Spinal cord (tissue), 10 donors: Measurements from ENCODE around the gene SPATS2L. TPM values are rescaled to one million over a fixed set of nuclear protein-coding genes. Genes with fewer than 3 reads are reported as not detected.

Experiments
- DNase-seq, 6 donors: peaks; one replicate each; pipeline versions ENCODE4 v3.0.0 to v3.0.0-alpha.2; 2013 to 2015; ENCODE audit warnings: low spot score in 6 of 6, low read depth in 4 of 6
- H3K27ac ChIP-seq: one replicate; pipeline ENCODE4 v1.5.1; 2013; ENCODE audit warnings: low read depth, low read length, control low read depth
- H3K27me3 ChIP-seq: one replicate; pipeline ENCODE4 v1.6.1; 2013; ENCODE audit warnings: low read length; ENCODE audit not compliant: control insufficient read depth, insufficient read depth
- H3K36me3 ChIP-seq: one replicate; pipeline ENCODE4 v1.6.1; 2013; ENCODE audit warnings: low read length; ENCODE audit not compliant: control insufficient read depth, insufficient read depth
- H3K4me1 ChIP-seq: one replicate; pipeline ENCODE4 v1.6.1; 2013; ENCODE audit warnings: low read length; ENCODE audit not compliant: control insufficient read depth, insufficient read depth
- H3K4me3 ChIP-seq: one replicate; pipeline ENCODE4 v1.5.1; 2013; ENCODE audit warnings: low read depth, low read length, control low read depth
- H3K9me3 ChIP-seq: one replicate; pipeline ENCODE4 v1.6.1; 2013; ENCODE audit warnings: low read length; ENCODE audit not compliant: control insufficient read depth, insufficient read depth
- WGBS: methylation state at CpG from one replicate; pipeline ENCODE4 v1.1.5; 2013; ENCODE audit warnings: missing lambda C conversion rate; ENCODE audit not compliant: insufficient coverage; 5-methylcytosine and 5-hydroxymethylcytosine counted together
- polyA plus RNA-seq, 2 donors: library from polyadenylated mRNA; unstranded; fragments of 120-200 nt; gene quantifications; one replicate each; pipeline ENCODE4 v1.2.1, GENCODE V29; 2013; ENCODE audit not compliant: insufficient read length in 2 of 2
- total RNA-seq, 2 donors: library from RNA; depleted of rRNA in 1 of 2; stranded (reverse); fragments of 120-200 nt in 1 of 2; fragments of >200 nt in 1 of 2; gene quantifications; one replicate each; pipeline versions ENCODE4 v1.2.3 to v1.2.4, GENCODE V29; 2013 to 2014
- donor health status: healthy.

Gene SPATS2L
- total and polyA plus RNA-seq, 4 donors, result 75.3 to 144 (median 108) TPM

DNA sequence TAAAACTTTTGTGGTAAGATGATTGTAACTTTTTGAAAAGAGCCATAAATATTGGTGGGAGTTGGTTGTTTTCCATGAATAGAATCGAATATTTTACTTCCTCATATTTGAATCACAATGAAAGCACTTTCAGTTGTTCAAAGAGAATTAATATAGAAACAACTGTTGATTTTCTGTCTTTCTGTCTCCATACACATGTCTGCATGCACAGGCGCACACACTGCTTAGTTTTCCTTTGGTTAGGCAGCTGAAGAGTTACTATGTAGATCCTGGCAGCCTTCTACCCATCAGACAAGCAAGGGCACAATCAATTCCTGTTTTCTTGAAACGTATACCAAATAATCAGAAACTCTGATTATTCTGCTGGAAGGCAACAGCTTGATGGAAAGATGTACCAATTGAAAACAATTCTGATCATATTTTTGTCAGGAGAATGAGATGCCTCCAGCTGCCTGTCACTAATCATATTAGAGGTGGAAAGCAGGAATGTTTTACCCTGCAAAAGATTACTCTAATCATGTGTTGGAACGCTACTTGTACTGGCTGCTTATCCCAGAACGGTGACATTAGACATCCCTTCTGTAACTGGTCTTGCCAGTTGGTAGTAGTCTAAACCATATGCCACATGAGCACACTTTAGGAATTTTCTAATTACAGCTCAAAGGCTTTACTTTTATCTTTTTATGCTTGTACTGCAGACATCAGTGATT is 24.0 kb downstream of the SPATS2L start:
- WGBS, result 100% methylated on average over 2 of the region's 5 CpGs
- Histone ChIP-seq H3K4me3 (no peak overlapping the region), H3K9me3 (no peaks in the 10 kb centered on the region), H3K27ac (no peak overlapping the region), H3K36me3 (peaks cover 2% of the 10 kb centered on the region), H3K4me1 (peaks cover 4% of the 10 kb centered on the region), H3K27me3 (no peaks in the 10 kb centered on the region)
- peak in 1 of 6 donors; percentile 49 for DNase-seq

DNA sequence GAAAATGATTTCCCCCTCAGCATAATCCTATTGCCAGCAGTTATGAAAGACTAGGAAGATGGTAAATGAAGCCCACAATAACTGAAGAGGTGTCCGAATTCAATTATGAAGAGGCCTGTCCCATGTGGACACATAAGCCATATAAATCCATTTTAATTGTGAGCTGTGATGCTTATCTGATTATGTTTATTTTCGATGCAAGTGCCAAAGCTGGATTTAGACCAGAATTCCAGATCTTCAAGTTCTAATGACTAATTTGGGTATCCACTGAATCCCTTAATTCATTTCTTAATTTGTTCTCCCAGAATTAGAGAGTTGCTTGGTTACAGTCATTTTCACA is 24.5 kb downstream of the SPATS2L start:
- Histone ChIP-seq H3K9me3 (no peaks in the 10 kb centered on the region), H3K27ac (no peak overlapping the region), H3K27me3 (no peaks in the 10 kb centered on the region), H3K36me3 (peaks cover 2% of the 10 kb centered on the region), H3K4me1 (peaks cover 4% of the 10 kb centered on the region), H3K4me3 (no peak overlapping the region)
- DNase-seq, result peak in 2 of 6 donors; percentile 28 to 94
- WGBS, result no CpG with 5 or more reads among the region's 2 CpGs

DNA sequence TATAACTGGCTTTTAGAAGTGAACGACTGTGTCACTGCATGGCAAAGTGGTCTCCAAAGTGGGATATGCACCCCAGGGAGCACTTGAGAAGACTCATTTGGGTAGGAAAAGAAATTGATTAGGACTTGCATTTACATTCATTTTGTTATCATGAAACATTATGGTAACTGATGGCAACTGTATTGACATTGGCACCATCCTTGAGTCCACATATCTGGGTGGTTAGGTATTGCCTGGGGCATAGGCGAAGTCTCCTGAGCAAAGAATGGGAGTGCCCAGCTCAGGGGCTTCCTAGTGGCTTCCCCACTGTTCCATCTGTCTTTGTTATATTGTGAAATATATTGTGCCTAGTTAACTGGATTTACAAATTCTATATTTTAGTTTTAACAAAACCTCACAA is 29.2 kb downstream of the SPATS2L start:
- no peak overlapping the region for H3K4me3 ChIP-seq
- H3K27me3 ChIP-seq, result no peaks in the 10 kb centered on the region
- no peaks in the 10 kb centered on the region for H3K36me3 ChIP-seq
- H3K4me1 ChIP-seq, result peaks cover 6% of the 10 kb centered on the region
- no peak overlapping the region for H3K27ac ChIP-seq
- DNase-seq, result no peak
- WGBS, result no CpG with 5 or more reads among the region's 2 CpGs
- no peaks in the 10 kb centered on the region for H3K9me3 ChIP-seq

DNA sequence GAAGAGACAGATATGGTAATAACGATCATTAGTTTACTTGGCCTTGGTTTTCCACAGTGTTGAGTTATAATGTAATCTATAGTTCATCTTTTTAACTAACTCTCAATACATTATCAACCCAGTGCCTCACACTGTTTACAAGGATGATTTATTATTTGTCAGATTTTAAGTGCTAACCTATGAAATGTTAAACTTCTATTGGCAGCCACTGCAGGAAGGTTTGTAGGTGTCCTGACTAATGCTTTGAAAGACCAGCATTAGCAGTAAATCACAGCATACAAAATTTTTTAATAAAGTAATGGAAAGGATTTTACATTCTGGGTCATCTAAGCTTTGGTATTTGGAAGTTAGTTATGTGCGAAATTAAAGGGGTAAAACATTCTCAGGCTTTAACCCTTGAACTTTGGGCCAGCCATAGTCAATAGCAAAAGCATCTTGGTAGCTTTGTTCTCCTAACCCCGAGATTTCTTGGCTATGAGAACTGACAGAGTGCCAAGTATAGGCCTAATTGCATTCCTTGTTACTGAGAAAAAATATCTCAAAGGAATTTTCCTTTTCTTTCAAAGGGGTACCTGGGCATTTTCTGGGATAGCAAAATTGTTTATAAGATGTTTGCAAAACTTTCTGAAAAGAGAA is 30.6 kb downstream of the SPATS2L start:
- Histone ChIP-seq H3K36me3 (no peaks in the 10 kb centered on the region), H3K4me1 (peaks cover 6% of the 10 kb centered on the region), H3K27ac (no peak overlapping the region), H3K27me3 (no peaks in the 10 kb centered on the region), H3K4me3 (no peak overlapping the region), H3K9me3 (no peaks in the 10 kb centered on the region)
- 40% methylated on average over 2 of the region's 3 CpGs for WGBS
- DNase-seq, result peak in 1 of 6 donors; percentile 46

DNA sequence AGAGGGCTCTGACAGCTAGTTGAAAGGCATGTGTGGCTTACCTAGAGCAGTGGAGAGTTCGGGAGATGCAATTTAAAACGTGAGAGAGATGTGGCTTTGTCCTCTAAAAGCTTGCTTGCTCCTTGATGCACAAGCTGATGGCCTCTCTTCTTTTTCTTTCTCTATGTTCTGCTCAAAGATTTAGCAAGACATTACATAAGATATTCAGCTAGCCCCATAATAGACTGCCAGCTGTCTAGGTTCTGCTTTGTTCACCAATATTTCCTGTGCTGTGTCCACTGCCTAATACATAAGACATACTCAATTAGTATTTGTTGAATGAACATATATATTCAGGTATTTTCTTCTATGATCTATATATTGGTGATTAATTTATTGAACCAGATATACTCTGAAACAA is 31.1 kb downstream of the SPATS2L start:
- H3K4me1 ChIP-seq, result peaks cover 6% of the 10 kb centered on the region
- 33% methylated on average over 1 of the region's 2 CpGs for WGBS

DNA sequence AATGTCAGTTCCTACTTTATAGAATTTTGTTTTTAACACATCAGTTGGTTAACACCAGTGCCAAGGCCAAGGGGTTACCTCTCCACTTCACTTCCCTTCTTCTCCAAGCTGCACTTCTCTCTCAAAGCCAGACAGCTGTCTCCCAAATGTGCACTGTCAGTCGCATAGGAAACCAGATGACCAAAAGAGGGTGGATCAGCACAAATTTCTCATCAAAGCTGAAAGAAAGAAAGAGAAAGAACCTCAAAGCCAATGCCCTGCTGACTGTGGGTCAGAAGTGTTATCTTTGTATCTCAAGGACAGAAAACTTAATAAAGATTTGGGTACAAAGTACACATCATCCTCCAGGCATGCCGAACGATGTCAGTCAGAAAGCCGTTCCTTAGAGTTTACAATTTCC is 32.2 kb downstream of the SPATS2L start:
- H3K27ac ChIP-seq, result no peak overlapping the region
- H3K9me3 ChIP-seq, result no peaks in the 10 kb centered on the region
- H3K4me3 ChIP-seq, result no peak overlapping the region
- no peaks in the 10 kb centered on the region for H3K27me3 ChIP-seq
- H3K36me3 ChIP-seq, result no peaks in the 10 kb centered on the region
- WGBS, result 63% methylated on average over 1 of the region's 4 CpGs
- DNase-seq, result no peak
- H3K4me1 ChIP-seq, result peaks cover 6% of the 10 kb centered on the region

More for the DNA sequence above, 31.1 kb downstream of the SPATS2L start:
- Histone ChIP-seq H3K4me3 (no peak overlapping the region), H3K36me3 (no peaks in the 10 kb centered on the region), H3K9me3 (no peaks in the 10 kb centered on the region), H3K27ac (no peak overlapping the region), H3K27me3 (no peaks in the 10 kb centered on the region)
- DNase-seq, result no peak

DNA sequence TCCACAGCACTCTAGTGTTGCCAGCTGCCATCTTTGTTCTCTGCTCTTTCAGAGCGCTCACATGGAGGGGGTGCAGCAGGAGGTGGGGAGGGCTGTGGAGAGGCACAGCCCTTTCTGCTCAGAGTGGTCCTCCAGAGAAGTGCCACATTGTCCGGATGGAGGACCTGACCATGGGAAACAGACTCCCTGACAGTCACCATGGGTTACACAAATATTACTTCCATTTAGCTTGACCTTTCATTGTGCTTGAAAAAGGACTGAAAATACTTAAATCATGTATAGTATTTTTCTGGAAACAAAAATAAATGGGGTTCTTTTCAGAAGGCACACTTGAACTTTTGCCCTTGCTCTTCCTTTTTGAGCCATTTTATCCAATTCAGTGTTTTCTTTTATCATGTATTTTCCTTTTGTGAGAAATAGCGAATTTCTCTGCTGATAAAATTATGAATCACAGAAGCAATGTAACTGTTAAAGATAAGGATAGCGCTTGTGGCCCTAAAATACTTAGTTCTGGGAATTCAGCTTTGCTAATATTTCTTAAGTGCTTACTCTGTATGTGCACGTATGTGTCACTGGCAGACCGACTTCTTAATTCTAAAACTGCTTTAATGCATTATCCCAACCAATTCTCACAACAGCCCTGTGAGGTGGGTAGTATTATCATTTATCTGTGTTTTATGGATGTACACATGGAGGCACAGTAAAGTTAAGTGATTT is 34.2 kb downstream of the SPATS2L start:
- Histone ChIP-seq H3K4me3 (no peak overlapping the region), H3K27me3 (no peaks in the 10 kb centered on the region), H3K36me3 (no peaks in the 10 kb centered on the region), H3K27ac (peak overlapping the region; percentile 22), H3K4me1 (peaks cover 6% of the 10 kb centered on the region), H3K9me3 (peaks cover 3% of the 10 kb centered on the region)
- WGBS, result 50% methylated on average over 1 of the region's 6 CpGs
- DNase-seq, result no peak

DNA sequence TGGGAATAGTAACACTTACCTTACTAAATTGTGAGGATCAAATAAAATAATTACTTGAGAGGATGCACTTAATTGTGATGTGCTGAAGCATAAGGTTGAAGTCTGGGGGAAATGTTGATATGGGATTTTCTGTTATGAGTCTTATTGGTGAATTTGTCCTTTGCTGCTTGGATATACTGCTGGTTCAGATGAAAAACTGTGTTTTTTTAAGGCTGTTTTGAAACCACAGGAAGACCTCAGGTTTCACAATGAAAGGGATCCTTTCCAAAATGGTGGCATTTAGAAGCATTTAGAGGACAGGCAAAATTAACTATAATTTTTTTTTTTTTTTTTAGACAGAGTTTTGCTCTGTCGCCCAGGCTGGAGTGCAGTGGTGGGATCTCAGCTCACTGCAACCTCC is 34.9 kb downstream of the SPATS2L start:
- H3K9me3 ChIP-seq, result peaks cover 3% of the 10 kb centered on the region
- no peak for DNase-seq
- H3K4me1 ChIP-seq, result peaks cover 6% of the 10 kb centered on the region
- H3K27ac ChIP-seq, result no peak overlapping the region
- no peaks in the 10 kb centered on the region for H3K36me3 ChIP-seq
- no CpG with 5 or more reads among the region's 1 CpG for WGBS
- no peaks in the 10 kb centered on the region for H3K27me3 ChIP-seq
- no peak overlapping the region for H3K4me3 ChIP-seq

DNA sequence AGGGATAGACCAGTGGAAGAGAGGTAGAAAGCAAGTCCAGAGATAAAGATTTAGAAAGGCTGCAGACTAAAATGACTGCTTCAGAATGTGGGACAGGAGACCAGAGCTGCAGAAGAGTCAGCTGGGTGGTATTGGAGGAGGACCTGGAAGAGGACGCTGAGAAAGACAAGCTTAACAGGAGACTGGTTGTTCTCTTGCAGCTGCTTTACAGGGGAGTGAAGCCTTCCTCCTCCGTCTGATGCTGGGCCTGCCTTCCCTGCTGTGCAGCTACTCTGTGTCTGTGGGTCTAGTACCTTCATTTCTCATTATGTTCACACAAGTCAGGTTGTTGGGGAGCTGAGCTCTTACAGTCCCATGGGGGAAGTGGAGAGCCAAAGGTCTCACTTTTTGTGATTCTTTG is 35.7 kb downstream of the SPATS2L start:
- Histone ChIP-seq H3K4me3 (no peak overlapping the region), H3K4me1 (peaks cover 6% of the 10 kb centered on the region), H3K36me3 (no peaks in the 10 kb centered on the region), H3K27me3 (no peaks in the 10 kb centered on the region), H3K9me3 (peaks cover 3% of the 10 kb centered on the region), H3K27ac (no peak overlapping the region)
- WGBS, result 43% methylated on average over 1 of the region's 2 CpGs
- DNase-seq, result no peak
